GM19043 (cell line): Measurements from ENCODE around the gene STAMBP.

Source experiments
- ATAC-seq: cut with Tn5 transposase; IDR thresholded peaks from one replicate; pipeline ENCODE4 v1.9.1; 2021; ENCODE audit warnings: low read depth; ENCODE audit not compliant: unreplicated experiment

The STAMBP gene

DNA sequence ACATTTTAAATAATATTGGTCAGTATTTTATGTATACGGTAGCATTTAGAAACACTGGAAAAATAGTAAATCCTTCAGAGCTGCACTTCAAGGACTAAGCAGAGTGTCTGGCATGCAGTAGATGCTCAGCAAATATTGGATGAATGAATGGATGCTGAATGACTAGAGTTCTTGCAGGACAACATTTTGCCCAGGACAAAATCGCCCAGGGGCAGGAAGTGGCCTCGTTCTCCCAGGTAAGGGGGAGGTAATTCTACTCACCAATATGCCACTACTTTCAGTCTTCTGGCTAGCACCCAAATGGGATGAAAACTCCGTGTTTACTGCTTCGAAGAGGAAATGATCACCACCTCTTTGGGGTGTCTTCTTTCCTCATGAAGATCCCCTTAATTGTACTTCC is 93.9 kb downstream of the STAMBP start:
- no peak for ATAC-seq
